ENCODE results near the gene SMYD5. TPM values are rescaled to one million over a fixed set of nuclear protein-coding genes. Genes with fewer than 3 reads are reported as not detected.
"Not testable (repeated sequence)": the region's sequence is repeated elsewhere in the genome, so short reads cannot be mapped to it uniquely, and the experiment has no call there.

Gene SMYD5
- total RNA-seq, 1 experiment from 2014 or later, result 57.3 TPM

DNA sequence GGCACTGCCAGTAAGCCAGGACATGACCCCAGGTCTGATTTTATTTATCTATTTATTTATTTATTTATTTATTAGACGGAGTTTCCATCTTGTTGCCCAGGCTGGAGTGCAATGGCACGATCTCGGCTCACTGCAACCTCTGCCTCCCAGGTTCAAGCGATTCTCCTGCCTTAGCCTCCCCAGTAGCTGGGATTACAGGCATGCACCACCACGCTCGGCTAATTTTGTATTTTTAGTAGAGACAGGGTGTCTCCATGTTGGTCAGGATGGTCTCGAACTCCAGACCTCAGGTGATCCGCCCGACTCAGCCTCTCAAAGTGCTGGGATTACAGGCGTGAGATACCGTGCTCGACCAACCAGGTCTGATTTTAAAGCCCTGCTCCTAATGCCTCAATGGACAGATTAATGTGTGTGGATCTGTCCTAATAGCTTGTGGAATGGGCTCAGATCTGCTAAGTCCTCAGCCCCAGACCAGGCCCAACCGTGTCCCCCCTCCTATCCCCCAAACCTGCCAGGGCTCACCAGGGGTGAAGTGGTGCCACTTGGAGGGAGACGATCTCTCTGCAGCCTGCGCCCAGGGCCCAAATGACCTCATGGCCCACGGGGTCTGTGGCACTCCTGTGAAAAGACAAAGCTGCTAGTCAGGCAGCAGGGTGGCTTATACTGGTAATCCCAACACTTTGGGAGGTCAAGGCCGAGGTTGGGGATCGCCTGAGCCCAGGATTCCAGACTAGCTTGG is 48.8 kb downstream of the SMYD5 start:
- not testable (repeated sequence) for H3K27me3 ChIP-seq, DNase-seq, H3K4me3 ChIP-seq, H3K36me3 ChIP-seq, H3K9me3 ChIP-seq

DNA sequence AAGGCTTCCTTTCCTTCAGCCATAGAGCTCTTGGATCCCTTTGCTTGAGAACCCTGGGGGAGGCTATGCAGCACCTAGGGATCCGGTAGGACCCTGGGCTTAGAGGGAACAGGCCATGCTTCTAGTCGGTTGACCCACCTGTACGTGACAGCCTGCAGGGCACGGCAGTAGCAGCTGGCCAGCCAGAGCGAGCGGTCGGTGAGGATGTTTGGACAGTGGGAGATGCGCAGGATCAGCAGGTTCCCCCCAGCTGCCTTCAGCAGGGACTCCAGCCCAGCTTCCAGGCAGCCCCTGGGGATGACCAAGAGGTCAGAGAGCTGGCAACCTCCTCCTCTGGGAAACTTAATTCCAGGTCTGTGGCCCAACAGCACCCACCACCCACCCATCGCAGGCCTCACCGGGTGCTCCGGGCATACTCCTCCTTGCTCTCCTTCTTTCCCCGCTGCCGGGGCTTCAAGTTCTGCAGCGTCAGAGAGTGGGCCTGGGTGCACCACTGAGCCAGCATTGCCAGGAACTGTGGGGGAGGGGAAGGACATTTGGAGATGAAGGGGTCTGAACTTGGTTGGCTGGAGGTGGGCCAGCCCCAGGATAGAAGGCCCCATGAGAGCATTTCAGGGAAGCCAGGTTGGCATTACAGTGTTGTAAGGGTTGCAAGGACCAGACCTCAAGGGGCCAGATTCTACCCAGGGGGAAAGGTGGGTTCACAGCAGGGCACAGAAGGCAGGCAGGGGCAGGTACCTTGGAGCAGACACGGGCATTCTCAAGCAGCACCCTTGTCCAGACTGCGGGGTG is 49.7 kb downstream of the SMYD5 start:
- Histone ChIP-seq H3K27me3 (no peaks in the 10 kb centered on the region), H3K9me3 (no peaks in the 10 kb centered on the region), H3K36me3 (no peaks in the 10 kb centered on the region), H3K4me3 (no peak overlapping the region)
- no peak for DNase-seq

DNA sequence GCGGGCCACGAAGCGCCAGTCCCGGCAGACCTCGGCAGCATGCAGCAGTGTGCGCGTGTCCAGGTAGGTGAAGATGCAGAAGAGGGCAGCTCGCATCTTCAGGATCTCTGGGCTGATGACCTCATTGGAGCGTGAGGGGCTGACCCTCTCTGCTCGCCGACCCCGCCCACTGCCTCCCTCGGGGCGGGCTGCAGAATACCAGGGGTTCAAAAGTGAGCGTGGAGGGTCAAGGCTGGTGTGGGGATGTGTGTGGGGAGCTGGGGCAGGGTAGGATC is 50.2 kb downstream of the SMYD5 start:
- no peaks in the 10 kb centered on the region for H3K27me3 ChIP-seq
- H3K9me3 ChIP-seq, result no peaks in the 10 kb centered on the region
- H3K4me3 ChIP-seq, result no peak overlapping the region
- H3K36me3 ChIP-seq, result no peaks in the 10 kb centered on the region
- no peak for DNase-seq

DNA sequence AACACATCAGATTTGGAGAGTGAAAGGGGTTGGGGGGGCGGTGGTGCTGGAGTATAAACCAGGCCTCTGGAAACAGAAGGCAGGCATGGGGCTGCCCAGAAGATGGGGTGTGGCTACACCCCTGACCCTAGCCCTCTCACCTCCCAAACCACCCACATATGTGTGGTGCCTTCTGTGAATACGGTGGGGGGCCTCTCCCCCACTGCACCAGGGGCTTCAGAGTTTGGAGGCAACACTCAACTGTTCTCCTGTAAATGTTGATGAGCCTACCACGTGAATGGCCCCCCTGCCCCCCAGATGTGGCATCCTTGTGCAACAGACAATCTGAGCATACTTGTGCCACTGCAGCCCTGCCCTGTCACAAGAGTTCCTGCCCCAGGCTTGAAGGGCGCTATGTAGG is 50.7 kb downstream of the SMYD5 start:
- DNase-seq, result no peak
- H3K4me3 ChIP-seq, result no peak overlapping the region
- no peaks in the 10 kb centered on the region for H3K36me3 ChIP-seq
- H3K27me3 ChIP-seq, result no peaks in the 10 kb centered on the region
- H3K9me3 ChIP-seq, result no peaks in the 10 kb centered on the region

GRCh38 chr2:73265298-73266060 is 51.4 kb downstream of the SMYD5 start:
- Histone ChIP-seq H3K4me3 (no peak overlapping the region), H3K27me3 (no peaks in the 10 kb centered on the region), H3K9me3 (no peaks in the 10 kb centered on the region), H3K36me3 (no peaks in the 10 kb centered on the region)
- DNase-seq, result no peak

DNA sequence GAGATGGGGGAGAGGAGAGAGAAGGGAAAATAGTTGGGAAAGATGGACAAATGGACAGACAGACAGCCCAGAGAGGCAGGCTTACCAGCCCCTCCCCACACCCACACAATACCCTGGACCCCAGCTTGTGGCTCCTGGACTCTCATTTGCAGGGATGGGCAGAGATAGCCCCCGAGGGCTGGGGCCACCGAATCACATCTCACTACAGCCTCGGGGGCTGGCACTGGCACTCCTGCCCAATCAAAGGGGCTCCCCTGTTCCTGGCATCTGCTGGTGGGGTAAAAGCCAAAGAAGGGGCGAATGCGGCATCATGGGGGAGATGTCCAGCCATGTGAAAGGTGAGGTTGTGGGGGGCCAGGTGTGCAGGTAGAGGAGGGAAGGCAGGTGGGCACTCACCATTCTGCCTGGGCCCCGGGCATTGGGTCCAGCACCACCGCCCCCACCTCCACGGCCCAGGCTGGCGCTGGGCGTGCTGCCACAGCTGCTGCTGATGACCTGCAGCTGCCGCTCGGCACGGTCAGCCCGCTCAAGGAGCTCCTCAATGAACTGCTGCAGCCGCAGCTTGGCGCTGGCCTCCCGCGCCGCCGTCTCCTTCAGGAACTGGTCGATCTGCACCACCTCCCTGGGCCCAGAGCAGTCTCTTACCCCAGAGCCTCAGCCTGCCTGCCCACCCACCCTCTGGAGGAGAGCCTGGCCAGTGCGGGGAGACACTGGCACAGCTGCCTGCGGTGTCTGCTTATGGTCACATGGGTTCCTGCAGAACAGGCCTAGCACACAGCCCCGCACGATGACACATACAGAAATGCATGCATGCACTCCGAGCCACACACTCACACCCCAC is 52.2 kb downstream of the SMYD5 start:
- H3K4me3 ChIP-seq, result no peak overlapping the region
- no peaks in the 10 kb centered on the region for H3K36me3 ChIP-seq
- H3K27me3 ChIP-seq, result no peaks in the 10 kb centered on the region
- no peaks in the 10 kb centered on the region for H3K9me3 ChIP-seq
- no peak for DNase-seq

DNA sequence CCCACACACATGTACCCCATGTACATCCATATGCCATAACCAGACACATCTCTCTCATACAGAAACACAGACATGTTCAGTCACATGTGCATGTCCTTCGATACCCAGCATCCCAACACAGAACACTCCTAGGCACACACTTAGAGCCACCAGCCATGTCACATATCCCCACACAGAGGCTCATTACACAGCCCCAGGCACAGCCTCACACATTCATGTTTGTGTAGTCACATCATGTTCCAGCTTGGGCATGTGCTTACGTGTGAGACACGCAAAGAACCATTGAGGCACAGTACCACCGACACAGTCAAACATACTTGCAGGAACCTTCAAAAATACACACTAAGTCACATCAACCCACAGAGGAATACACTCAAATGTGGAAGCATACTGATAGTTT is 53.0 kb downstream of the SMYD5 start:
- no peak overlapping the region for H3K4me3 ChIP-seq

GRCh38 chr2:73268366-73268829 is 54.4 kb downstream of the SMYD5 start:
- no peak for DNase-seq
- Histone ChIP-seq H3K36me3 (no peaks in the 10 kb centered on the region), H3K9me3 (no peaks in the 10 kb centered on the region), H3K4me3 (no peak overlapping the region), H3K27me3 (no peaks in the 10 kb centered on the region)

More for the DNA sequence above, 53.0 kb downstream of the SMYD5 start:
- no peaks in the 10 kb centered on the region for H3K9me3 ChIP-seq
- H3K27me3 ChIP-seq, result no peaks in the 10 kb centered on the region
- H3K36me3 ChIP-seq, result no peaks in the 10 kb centered on the region
- no peak for DNase-seq

DNA sequence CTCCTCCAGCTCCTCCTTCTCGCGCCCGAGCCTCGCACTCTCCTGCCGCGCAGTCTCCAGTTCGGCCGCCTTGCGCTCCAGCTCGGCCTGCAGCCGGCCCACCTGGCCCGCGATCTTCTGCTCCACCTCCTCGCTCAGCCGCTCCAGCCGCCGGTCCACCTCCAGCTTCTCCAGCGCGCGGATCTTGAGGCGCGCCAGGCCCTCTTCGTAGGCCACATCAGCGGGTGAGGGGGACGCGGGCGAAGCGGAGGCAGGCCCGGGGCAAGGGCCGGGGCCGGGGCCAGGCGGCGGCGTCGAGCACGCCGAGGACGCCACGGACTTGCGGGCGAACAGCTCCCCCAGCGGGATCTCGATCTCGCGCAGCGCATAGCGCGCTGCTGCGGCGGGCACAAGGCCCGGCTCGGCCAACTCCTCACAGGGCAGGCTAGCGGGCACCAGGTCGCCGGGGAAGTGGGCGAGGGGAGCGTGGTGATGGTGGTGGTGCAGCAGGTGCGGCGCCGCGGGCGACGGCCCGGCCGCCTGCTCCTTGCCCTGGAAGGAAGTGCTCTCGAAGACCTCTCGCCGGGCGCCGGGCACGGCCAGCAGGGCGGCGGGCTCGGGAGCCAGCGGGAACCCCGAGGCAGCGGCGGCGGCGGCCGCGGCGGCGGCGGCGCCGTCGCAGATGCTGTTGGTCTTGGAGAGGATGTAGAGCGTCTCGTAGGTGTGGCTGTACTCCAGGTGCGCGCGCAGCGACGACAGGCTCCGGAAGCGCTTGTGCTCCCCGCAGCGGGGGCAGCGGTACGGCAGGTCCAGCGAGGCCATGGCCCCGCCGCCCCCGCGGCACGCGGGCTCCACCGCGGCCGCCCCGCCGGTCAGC is 55.0 kb downstream of the SMYD5 start:
- no peak for DNase-seq
- Histone ChIP-seq H3K4me3 (no peak overlapping the region), H3K36me3 (no peaks in the 10 kb centered on the region)

GRCh38 chr2:73269686-73270465 is 55.8 kb downstream of the SMYD5 start:
- no peak overlapping the region for H3K4me3 ChIP-seq
- DNase-seq, result no peak
- no peaks in the 10 kb centered on the region for H3K27me3 ChIP-seq
- H3K9me3 ChIP-seq, result no peaks in the 10 kb centered on the region
- no peaks in the 10 kb centered on the region for H3K36me3 ChIP-seq

More for the DNA sequence above, 55.0 kb downstream of the SMYD5 start:
- Histone ChIP-seq H3K27me3 (no peaks in the 10 kb centered on the region), H3K9me3 (no peaks in the 10 kb centered on the region)

GRCh38 chr2:73272270-73272669 is 58.2 kb downstream of the SMYD5 start:
- Histone ChIP-seq H3K4me3 (no peak overlapping the region), H3K36me3 (no peaks in the 10 kb centered on the region), H3K27me3 (no peaks in the 10 kb centered on the region), H3K9me3 (no peaks in the 10 kb centered on the region)
- DNase-seq, result no peak

Other genes starting within 250 kb of the SMYD5 start
- gene SFXN5, start 142.5 kb upstream of the SMYD5 start, total RNA-seq (2014; rRNA removed; shearing (Covaris generic); ENCODE audit: low replicate concordance), result 2.4 and 6.2 TPM in 2 replicates
- 25.8 and 43.8 TPM in 2 replicates for gene RAB11FIP5, start 101.3 kb upstream of the SMYD5 start, total RNA-seq (2014; rRNA removed; shearing (Covaris generic); ENCODE audit: low replicate concordance)
- gene NOTO, start 11.7 kb upstream of the SMYD5 start, total RNA-seq (2014; rRNA removed; shearing (Covaris generic); ENCODE audit: low replicate concordance), result 0.16 TPM in 1 of 2 replicates, not detected in the other
- gene PRADC1, start 19.0 kb downstream of the SMYD5 start, total RNA-seq (2014; rRNA removed; shearing (Covaris generic); ENCODE audit: low replicate concordance), result 30.0 and 35.7 TPM in 2 replicates
- 891 and 917 TPM in 2 replicates for gene CCT7, start 20.1 kb downstream of the SMYD5 start, total RNA-seq (2014; rRNA removed; shearing (Covaris generic); ENCODE audit: low replicate concordance)
- 0.32 and 1.4 TPM in 2 replicates for gene FBXO41, start 70.2 kb downstream of the SMYD5 start, total RNA-seq (2014; rRNA removed; shearing (Covaris generic); ENCODE audit: low replicate concordance)
- not detected in 2 replicates for gene EGR4, start 79.3 kb downstream of the SMYD5 start, total RNA-seq (2014; rRNA removed; shearing (Covaris generic); ENCODE audit: low replicate concordance)
- 7.1 and 10.8 TPM in 2 replicates for gene ALMS1, start 171.6 kb downstream of the SMYD5 start, total RNA-seq (2014; rRNA removed; shearing (Covaris generic); ENCODE audit: low replicate concordance)

Data from MG63 (cell line).